HL-60 (cell line): ENCODE measurements around the gene KANTR.

ENCODE experiments used
- CTCF ChIP-seq: IDR thresholded peaks from one replicate; pipeline ENCODE4 v1.5.1; 2011; ENCODE audit warnings: low read length, control low read depth, inconsistent platforms; ENCODE audit not compliant: insufficient read depth
- POLR2AphosphoS5 ChIP-seq: IDR thresholded peaks from 2 replicates; pipeline ENCODE4 v1.6.1; 2012; ENCODE audit warnings: low read depth

DNA sequence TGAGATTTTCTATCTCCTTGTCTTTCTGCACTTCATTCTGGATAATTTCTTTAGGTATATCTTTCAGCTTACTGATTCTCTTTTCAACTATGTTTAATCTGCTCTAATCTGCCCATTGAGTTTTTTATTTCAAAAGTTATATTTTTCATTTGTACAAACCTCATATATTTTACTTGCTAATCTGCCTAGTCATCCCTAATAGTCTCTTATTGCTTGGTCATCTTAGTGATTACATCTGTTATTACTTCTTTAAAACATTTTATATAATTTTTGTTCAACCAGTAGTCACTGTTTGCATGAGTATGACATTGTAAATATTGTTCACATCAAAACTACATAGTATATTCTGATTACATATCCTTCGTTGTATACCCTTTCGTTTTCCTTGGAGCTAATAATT is 32.4 kb downstream of the KANTR start:
- TF ChIP-seq CTCF (no peak), POLR2AphosphoS5 (no peak)
